AG04449 (cell line): ENCODE results near the gene SET.

Experiments used
- CTCF ChIA-PET: fragments of 350-600 bp; formaldehyde crosslinking; extraction: SDS; loops from one replicate; lab custom pipeline; 2021; ENCODE audit warnings: antibody characterized with exemption; lab: Yijun Ruan, JAX
- POLR2A ChIA-PET: fragments of 400-600, 350-600 bp; formaldehyde crosslinking; extraction: SDS; loops from one replicate; lab custom pipeline; 2020; ENCODE audit warnings: antibody characterized with exemption, inconsistent platforms; lab: Yijun Ruan, JAX
- DNase-seq: peaks from one replicate; pipeline ENCODE4 v3.0.0-alpha.2; 2010; ENCODE audit warnings: low read depth, low spot score
- H3K4me3 ChIP-seq: 2 replicates; pipeline ENCODE4 v1.5.1; 2011; ENCODE audit warnings: low read depth, mild to moderate bottlenecking, control low read depth, low read length
- TF ChIP-seq, protein P1 (sequence below): IDR thresholded peaks from one replicate; pipeline ENCODE4 v1.5.1; 2011; ENCODE audit warnings: mild to moderate bottlenecking, moderate library complexity, low read length, control low read depth, inconsistent platforms; ENCODE audit not compliant: insufficient read depth; ENCODE audit errors: missing control alignments

SET gene

DNA sequence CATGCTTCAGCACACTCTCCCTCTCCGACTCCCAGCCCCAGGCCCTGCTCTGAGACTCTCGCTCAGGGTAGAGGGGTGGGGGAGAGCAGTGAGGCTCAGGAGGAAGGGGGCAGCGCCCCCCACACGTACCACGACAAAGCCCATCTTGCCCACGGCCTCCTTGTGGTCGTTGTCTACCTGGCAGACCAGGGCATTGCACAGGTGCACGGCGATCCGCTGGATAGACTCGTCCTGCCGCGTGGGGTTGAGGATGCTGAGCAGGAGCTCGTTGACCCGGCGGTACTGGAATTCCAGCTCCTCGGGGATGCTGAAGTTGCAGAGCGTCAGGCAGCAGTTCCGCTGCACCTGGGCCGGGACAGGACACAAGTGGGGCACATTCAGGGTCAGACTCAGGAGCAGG, 53.4 kb downstream of the SET start:
- no peak for DNase-seq
- POLR2A ChIA-PET = no interaction called here
- CTCF ChIA-PET = interaction anchor here (0.8 to 4.2 kb wide), 3 partner anchors 8 to 76 kb away, joined by 3 to 36 read pairs (median 4); partner anchors contain the start of gene ENDOG
- TF ChIP-seq, protein P1, sequence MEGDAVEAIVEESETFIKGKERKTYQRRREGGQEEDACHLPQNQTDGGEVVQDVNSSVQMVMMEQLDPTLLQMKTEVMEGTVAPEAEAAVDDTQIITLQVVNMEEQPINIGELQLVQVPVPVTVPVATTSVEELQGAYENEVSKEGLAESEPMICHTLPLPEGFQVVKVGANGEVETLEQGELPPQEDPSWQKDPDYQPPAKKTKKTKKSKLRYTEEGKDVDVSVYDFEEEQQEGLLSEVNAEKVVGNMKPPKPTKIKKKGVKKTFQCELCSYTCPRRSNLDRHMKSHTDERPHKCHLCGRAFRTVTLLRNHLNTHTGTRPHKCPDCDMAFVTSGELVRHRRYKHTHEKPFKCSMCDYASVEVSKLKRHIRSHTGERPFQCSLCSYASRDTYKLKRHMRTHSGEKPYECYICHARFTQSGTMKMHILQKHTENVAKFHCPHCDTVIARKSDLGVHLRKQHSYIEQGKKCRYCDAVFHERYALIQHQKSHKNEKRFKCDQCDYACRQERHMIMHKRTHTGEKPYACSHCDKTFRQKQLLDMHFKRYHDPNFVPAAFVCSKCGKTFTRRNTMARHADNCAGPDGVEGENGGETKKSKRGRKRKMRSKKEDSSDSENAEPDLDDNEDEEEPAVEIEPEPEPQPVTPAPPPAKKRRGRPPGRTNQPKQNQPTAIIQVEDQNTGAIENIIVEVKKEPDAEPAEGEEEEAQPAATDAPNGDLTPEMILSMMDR = no peak
- H3K4me3 ChIP-seq = no peak overlapping the region

DNA sequence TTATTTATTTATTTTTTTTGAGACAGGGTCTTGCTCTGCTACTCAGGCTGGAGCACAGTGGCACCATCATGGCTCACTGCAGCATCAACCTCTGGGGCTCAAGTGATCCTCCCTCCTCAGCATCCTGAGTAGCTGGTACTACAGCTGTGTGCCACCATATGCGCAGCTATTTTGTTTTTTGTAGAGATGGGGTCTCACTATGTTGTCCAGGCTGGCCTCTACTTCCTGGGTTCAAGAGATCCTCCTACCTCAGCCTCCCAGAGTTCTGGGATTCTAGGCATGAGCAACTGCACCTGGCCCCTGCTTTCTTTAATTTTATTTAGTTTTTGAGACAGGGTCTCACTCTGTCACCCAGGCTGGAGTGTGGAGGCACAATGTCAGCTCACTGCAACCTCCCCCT, 54.4 kb downstream of the SET start:
- DNase-seq = no peak
- TF ChIP-seq, protein P1 = no peak
- CTCF ChIA-PET = interaction anchor here (0.6 to 4.2 kb wide), 4 partner anchors 9 to 121 kb away, joined by 3 to 36 read pairs (median 3); no protein-coding TSS in a partner anchor
- POLR2A ChIA-PET = no interaction called here
- H3K4me3 ChIP-seq = no peak overlapping the region
